ENCODE data around the gene MLPH.
"Not testable (repeated sequence)": the region's sequence is repeated elsewhere in the genome, so short reads cannot be mapped to it uniquely, and the experiment has no call there.

Gene MLPH

DNA sequence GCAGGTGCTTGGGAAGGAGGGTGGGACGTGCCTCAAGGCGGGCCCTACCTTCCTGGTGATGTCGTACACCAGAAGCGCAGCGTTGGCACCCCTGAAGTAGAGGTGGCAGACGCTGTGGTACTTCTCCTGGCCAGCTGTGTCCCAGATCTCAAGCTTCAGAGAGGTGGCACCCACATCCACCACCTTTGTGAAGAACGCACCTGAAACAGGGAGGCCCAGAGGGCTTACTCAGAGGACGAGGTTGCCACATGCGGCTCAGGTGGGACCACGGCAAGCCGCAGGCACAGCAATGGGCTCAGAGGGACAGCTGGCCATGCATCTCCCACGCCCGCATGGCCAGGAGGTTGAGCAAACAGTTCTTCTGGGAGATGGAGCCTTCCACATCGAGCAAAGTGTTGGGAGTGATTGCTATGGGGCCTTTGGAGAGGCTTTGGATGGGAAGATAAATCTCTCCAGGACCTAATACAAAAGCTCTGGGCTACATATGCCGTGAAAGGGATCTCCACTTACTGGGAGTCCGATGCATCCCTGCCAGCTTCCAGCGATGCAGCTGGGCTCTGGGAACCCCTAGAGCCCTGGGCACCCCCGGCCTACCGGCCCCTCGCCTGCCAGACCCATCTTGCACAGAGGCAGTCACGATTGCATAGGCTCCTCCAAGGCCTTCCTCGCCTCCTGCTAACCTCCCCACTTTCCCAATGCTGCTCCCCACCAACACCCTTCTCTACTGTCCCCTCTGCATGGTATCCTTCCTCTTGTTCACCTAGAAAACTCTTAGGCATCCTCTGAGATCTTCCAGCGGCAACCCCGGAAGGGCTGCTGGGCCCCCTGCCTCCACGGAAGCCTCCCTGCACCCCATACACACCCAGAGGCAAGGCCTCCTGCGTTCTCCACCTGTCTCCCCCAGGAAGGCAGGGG, 91.2 kb downstream of the MLPH start:
- no peak for DNase-seq (ENCODE audit: low read depth in 2 of 3, low spot score in 1 of 3)

DNA sequence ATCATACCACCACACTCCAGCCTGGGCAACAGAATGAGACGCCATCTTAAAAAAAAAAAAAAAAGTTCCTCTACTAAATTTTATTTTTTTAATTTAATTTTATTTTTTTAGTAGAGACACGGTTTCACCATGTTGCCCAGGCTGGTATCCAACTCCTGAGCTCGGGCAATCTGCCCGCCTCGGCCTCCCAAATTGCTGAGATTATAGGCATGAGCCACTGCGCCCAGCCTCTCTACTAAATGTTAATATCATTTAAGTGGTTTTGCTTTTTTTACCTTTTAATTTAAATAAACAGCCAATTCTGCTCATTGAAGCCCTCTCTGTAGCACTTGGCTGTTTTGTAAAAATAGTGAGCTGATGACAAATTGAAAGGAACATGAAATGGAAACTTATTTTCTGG, 94.3 kb downstream of the MLPH start:
- DNase-seq (ENCODE audit: low read depth in 2 of 3, low spot score in 1 of 3): no peak

DNA sequence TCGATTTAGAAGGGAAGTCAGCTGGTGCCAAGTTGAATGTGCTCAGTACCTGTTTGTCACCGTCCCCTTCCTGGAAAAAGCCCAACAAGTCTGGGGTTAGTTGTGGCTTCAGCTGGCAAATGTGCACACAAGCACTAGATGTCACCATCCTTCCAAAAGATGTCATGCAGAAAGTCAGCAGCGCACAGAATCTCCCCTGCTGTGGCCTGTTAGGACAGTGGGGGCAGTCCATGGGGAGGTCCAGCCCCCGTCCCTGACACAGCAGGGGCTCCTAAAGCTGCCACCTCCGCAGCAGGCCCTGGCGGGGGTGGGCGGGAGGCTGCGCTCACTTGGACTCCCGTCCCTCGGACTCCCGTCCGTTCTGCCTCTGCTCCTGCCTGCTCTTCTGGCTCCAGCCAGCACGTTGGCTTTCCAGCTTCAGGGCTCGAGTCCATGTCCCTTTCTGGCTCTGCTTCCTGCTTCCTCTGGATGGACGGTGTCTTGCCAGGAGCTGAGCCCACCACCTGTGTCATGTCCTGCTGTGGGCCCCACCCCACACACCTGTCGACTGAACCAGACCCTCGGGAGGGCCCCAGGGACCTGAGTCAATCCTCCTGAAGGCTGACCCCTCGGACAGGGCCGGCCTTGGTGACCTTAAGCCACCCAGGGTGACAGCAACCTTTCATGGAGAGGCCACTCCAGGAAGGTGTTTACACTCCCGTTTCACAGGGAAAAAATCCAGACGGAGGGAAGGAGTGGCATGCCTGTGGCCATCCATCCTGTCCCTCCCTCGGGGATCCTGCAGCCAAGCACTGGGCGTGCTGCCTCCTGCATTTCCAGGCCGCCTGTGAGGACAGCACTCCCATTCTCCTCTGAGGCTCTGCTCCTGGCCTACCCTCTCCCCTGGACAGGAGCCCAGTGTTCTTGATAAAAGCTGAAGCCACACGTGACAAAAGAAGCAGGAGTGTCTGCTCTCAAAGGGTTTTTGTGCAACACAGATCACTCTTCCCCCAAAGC, 95.0 kb downstream of the MLPH start:
- DNase-seq (ENCODE audit: low read depth in 2 of 3, low spot score in 1 of 3): peak; percentile 12 to 60 (median 44)

DNA sequence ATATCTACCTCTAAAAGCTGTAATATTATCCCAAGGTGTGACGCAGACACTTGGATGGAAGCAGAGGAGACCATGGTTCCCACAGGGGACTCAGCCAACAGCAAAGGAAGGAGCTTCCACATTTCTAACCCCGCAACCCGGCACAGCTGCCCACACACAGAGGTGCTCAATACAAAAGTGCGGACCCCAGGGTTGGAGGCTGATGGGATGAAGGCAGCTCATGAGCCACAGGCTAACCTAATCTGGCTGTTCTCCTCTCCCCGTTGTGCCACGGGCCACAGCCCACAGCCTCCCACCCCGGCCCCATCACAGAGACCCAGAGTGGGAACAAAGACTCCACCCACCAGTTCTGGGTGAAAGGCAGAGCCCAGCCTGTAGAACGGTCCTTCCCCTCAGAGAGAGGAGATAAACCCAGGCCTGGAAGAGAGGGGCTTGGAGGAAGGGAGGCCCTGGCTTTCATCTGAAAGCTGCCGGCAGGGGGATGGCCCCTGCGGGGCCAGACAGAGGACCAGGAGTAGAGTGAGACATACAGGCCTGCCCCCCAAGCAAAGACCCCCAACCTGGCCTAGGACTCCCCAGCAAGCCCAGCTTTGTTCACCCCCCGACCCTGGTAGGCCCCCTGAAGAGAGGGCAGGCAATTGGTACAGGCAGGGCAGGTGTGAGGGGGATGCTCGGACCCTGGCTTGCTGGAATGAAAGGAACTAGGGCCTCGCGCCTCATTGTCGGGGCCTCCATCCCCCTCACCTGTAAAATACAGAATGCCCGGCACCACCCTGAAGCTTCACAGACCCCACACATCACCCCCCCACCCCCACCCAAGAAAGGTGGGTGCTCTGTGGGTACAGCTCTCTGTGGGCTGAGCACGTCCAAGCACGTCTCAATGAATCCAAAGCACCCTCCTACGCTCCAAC, 96.6 kb downstream of the MLPH start:
- DNase-seq (ENCODE audit: low read depth in 2 of 3, low spot score in 1 of 3): no peak

DNA sequence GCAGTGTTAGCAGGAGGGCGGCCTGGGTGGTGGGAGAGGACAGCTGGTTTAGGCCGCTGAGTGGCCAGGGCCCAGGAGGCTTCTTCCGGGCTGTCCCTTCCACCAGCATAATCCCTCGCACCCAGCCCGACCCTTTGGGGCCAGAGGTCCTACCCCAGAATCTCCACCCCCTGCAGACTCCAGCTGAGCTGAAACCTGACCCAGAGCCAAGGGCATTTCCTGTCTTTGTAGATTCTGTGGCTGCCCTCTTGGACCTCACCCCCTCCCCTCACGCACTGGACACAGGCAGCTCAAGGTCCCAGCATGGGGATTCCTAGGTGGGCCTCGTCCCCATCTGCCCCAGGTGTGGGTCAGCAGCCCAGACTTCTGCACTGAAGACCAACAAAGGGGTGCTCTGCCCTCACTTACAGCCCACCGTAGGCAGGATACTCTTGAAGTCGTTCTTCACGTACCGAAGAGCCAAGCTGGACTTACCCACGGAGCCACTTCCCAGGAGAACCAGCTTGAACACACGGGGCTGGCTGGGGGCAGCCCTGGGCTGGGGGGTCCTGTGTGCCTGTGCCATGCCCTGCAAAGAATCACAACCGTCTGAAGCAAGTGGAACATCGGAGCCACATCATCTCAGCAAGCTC, 98.7 kb downstream of the MLPH start:
- DNase-seq (ENCODE audit: low read depth in 2 of 3, low spot score in 1 of 3): no peak

DNA sequence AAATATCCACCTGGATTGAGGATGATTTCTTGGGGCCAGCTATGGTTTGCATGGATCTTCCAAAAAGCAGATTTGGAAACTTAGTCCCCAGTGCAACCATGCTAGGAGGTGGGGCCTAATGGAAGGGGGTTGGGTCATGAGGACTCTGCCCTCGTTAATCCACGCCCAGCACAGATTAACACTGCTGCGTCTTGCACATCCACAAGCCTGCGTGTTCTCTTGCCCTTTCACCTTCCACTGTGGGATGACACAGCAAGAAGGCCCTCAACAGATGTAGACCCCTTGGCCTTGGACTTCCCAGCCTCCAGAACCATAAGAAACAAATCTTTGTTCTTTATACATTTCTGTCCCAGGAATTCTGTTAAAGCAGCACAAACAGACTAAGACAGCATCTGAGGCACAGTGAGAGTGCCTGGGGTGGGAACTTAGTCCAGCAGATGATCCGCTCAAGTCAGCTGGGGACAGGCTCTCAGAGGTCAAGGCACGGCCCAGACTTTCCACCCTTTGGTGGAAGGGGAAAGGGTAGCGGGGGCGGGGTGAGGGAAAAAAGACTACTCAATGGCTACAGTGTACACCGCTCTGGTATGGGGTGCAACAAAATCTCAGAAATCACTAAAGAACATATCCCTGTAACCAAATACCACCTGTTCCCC, 101.1 kb downstream of the MLPH start:
- DNase-seq (ENCODE audit: low read depth in 2 of 3, low spot score in 1 of 3): no peak

DNA sequence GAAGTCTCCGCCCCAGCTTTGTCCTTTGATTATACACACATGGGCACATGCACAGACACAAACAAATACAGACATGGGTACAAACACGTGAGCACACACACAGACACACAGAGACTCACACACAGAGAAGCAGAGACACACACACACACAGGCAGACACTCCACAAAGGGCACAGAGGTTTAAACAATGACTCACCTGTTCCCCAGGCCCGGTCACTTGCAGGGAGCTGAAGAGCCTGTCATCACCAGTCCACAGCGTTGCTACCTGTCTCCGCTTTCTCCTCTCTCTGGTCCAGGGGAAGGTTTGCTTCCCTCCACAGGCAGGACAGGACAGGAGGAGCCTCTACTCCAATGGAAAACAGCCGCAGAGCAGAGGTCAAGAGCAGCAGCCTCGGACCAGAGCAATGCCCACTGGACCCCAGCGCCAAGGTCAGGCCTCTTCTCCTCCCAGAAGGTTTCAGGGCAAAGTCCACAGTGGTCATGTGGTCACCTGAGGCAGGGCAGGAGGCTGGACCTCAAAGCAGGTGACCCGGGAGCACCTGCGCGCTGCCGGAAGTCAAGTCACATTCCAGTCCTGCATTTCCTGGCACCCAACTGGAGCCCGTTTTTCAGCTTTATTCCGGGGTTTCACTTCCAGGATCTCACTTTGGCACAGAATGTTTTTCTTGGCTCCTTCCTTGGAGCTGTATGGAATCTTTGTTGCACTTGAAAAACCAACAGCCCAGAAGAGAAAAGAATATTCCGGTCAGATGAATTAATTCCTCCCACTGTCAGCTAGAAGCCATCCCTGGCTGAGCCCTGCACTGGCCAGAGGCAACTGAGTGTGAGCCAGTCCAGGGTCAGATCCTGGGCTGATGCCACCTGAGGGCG, 103.5 kb downstream of the MLPH start, which contains the start of gene RAB17:
RAB17 (minus strand) TSS at position 463 of the 869 bp plus-strand sequence. CDS start 4,580 bp downstream, outside the sequence.
- DNase-seq (ENCODE audit: low read depth in 2 of 3, low spot score in 1 of 3): no peak

DNA sequence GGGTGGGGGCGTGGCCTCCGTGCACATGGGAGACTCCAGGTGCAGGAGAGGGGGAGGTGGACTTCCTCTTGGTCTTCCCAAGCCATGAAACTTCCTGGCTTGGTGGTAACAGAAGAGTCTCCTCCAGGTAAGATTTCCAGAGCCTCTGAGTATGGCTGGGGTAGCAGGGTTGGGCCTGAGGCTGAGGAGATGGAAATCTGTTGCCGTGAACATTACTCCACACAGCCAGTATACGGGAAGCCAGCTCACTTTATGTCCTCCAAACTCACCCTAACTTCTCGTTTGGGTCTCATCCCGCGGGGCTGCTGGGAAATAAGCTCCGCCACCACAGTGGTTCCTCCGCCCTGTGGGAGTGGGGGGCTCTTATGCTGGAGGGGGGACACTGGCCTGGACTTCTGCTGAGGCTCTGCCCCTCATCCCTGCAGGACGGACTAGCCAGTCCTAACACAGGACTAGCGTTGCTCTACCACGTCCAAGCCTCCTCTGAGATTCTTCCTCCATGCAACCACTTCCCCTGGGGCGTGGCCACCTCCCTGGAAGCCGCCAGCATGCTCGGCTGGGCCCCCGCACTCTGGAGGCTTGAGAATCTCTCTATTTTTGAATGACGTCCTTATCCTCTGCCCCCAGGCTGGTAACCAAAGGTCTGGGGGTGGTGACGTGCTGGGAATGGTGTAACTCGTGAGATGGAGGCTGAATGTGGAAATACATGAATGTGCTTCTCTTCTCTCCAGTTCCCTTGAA, 104.3 kb downstream of the MLPH start:
- no peak for DNase-seq (ENCODE audit: low read depth in 2 of 3, low spot score in 1 of 3)

DNA sequence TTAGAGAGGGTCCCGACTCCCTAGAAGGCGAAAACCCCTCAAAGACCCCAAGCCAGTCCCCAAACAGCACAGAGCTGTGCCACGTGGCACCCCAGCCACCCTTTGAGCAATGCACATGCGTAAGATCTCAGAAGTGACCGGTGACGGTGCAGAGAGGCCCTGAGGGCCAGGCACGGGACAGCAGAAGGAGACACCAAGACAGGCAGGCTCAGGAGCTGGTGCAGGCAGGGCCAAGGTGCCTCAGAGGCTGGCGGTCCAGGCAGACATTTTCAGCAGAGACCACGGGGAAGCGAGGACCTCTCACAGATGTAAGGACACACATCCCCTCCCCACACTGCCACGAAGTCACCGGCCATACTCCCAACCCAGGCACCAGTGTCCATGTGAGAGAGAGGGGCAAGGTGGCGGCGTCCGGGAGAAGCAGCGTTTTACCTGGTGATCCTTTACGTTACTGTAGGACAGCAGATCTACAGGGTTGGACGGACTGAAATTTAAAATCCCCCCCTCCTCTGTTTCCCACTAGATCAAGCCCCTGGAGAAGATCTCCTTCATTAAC, 105.5 kb downstream of the MLPH start:
- no peak for DNase-seq (ENCODE audit: low read depth in 2 of 3, low spot score in 1 of 3)

DNA sequence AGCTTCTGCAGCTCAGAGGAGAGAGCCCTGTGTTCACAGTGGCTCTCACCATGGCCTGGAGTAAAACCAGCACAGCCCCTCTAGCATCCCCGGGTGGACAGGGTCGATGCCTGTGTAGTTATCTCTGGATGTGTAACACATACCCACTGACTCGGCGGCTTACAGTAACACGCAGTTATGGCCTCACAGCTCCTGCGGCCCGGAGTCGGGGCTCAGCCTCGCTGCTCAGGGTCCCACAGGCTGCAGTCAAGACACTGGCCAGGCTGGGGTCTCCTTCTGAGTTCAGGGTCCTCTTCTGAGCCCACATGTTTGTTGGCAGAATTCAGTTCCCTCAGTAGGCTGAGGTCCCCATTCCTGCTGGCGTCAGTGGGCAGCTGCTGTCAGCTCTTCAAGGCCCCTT, 106.0 kb downstream of the MLPH start:
- DNase-seq (ENCODE audit: low read depth in 2 of 3, low spot score in 1 of 3): no peak

DNA sequence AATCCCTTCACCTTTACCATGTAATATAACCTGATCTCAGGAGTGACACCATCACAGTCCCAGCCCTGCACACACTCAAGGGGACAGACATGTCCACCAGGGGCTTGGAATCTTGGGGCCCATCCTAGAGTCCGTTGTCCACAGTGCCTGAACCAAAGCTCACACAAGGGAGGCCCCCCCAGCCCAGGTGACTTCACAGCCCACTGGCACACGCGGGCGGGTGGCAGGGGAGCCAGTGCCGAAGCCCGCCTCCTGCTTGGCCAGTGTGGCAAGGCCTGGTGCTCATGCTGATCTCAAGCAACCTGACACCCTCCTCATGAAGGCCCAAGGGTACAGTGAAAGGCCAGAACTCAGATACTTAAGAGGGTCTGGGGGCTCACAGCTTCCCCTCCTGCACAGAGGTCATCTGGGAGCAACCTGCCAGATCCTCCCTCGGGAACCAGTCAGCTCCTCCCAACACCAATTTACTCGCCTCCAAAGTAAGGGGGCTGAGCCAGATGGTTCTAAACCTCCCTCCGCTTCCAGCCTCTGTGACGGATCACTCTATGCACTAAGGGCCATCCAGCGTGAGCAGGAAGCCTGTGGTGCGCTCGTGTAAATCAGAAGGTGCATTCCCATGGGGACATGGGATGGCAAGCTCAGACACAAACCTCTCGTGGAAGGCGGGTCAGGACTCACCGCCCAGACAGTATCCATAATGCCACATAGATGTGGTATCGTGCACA, 106.7 kb downstream of the MLPH start:
- DNase-seq (ENCODE audit: low read depth in 2 of 3, low spot score in 1 of 3): no peak

DNA sequence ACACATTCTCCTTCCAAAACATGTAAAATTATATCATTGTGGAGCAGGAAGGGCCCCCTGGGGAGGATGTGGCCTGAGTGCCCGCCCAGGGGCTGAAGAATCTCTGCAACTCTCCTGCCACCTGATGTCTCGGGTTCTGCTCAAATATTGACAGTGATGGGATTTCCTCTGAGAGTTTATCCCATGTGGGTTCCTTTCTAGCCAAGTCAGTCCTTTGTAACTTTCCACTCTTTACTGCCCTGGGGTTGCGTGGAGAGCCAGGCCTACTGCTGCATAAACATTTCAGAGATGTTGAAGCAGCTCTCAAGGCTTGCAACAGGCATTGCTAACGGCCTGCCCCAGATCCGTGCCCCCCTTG, 107.4 kb downstream of the MLPH start:
- no peak for DNase-seq (ENCODE audit: low read depth in 2 of 3, low spot score in 1 of 3)

DNA sequence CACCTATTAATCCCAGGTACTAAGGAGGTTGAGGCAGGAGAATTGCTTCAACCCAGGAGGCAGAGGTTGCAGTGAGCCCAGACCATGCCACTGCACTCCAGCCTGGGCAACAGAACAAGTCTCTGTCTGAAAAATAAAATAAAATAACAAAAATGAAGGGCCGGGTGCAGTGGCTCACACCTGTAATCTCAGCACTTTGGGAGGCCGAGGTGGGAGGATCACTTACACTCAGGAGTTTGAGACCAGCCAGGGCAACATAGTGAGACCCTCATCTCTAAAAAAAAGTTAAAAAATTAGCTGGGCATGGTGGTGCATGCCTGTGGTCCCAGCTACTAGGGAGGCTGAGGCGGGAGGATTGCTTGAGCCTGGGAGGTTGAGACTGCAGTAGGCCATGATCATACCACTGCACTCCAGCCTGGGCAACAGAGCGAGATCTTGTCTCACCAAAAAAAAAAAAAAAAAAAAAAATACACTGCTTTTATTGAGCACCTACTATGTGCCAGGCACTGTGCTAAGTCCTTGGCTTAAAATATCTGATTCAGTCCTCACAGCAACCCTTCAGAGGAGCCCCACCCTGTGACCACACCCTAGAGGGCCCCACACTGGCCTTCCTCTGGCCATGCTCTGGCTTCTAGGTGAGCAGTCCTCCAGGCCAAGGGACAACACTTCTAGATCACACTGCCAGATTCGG, 108.9 kb downstream of the MLPH start:
- DNase-seq (ENCODE audit: low read depth in 2 of 3, low spot score in 1 of 3): not testable (repeated sequence)

DNA sequence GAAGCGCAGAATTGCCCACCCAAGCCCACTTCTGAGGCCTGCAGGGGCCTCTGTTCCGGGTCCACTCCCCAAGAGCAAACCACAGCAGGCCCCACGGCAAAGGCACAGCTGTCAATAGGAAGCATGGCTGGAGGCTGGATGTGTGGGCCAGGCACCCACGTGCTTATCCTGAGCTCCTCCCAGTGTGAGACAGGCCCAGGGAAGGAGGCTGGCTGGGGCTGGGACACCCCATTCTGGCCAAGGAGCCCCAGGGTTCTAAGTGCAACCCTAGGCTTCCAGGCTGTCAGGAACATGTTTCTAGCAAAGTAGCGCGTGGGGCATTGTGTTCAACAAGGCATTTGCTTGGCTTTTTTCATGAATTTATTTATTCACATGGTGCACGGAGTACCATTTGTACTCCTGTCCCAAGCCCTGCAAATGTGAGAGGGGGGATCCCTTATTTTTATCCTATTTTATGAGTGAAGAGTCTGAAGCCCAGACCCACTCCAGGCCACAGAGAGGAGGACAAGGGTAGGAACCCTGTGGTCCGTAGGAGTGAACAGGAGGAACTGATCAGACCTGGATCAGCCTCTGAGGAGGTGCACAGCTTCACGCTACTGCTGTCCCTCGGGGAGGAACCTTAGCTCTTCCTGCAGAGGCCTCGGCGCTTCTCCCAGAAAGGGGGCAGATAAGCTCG, 109.6 kb downstream of the MLPH start:
- no peak for DNase-seq (ENCODE audit: low read depth in 2 of 3, low spot score in 1 of 3)

DNA sequence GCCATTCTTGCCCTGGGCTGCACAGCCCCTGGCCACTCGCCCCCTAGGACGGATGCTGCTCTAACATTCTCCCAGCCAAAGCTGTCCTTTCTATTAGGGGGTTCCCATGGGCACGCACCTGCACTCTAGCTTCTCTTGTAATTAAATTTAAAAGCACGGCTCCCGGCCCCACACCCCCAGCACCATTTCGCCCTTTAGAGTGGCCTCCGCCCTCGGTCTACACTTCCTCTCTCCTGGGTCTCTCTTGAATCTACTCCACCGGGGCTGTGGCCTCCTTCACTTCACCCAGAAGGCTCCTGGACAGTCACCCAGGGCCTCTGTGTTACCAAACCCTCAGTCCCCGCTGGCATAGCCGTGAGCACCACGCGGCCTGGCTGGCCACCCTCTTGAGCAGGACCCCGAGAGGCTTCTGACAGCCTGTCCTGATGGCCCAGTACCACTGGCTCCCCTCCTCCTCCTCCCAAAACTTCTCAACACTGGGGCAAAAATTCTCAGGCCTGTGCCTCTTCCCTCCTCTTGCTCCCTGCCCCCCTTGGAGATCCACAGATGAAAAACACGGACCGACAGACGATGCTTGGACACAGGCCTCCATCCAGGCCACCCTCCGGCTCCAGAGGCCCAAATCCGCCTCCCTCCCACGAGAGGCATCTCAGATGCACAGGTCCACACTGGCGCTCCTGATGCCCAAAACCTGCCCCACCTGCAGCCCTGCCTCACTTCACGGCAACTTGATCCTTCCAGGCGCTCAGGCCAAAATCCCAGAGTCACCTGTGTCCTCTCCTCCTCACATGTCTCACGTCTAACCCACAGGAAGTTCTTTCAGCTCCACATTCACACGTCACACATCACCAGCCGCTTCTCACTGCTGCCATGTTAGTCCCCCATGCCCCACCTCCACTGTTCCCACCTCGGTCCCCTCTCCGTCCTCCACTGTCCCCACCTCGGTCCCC, 110.4 kb downstream of the MLPH start:
- DNase-seq (ENCODE audit: low read depth in 2 of 3, low spot score in 1 of 3): no peak

All from stimulated activated CD4-positive, alpha-beta T cell treated with anti-CD3 and anti-CD28 coated beads, Interleukin-12 subunit alpha, Interleukin-12 subunit beta, amount 100 ng/mL, for 48 hours (primary cell).